ENCODE results near the gene LHCGR. TPM values are rescaled to one million over a fixed set of nuclear protein-coding genes. Genes with fewer than 3 reads are reported as not detected.

The LHCGR gene
- polyA plus RNA-seq, 1 of the 3 experiments (the other 2 are of a cell fraction): not detected

DNA sequence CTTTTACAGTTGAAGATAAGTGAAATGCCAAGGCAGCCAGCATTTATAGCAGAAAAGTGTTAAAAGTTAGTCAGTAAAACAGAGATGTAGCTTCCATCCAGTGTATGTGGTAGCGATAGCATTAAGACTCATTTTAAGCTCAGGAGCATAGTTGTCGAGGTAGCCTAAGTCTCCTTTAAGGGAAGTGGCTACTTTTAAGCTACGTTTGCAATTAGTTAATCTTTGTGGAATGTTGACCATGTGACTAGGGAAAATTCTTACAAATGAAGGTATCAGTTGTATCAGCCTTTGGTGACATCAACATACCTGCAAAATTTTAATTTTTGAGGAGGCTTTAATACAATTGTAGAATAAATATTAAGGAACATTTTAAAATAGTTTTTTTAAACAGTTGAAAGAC, 61.9 kb downstream of the LHCGR start:
- Histone ChIP-seq H3K36me3 (replicated peaks in 1 of 2; ENCODE audit: control insufficient read depth in 1 of 2, insufficient read depth in 2 of 2, low read length in 1 of 2) (no peaks in the 10 kb centered on the region), H3K79me2 (ENCODE audit: insufficient read depth) (no peaks in the 10 kb centered on the region), H3K27me3 (ENCODE audit: insufficient read depth) (no peaks in the 10 kb centered on the region), H3F3A (replicated peaks; ENCODE audit: insufficient read depth) (no peaks in the 10 kb centered on the region), H4K20me1 (ENCODE audit: insufficient read depth) (no peaks in the 10 kb centered on the region), H3K9ac (no peak overlapping the region), H2AFZ (ENCODE audit: low read depth) (no peak overlapping the region), H3K9me3 (no peaks in the 10 kb centered on the region), H3K4me3 (ENCODE audit: low read depth in 2 of 2, low read length in 1 of 2) (no peak overlapping the region), H3K9me2 (no peaks in the 10 kb centered on the region), H3K4me1 (ENCODE audit: control insufficient read depth in 1 of 2, insufficient read depth in 2 of 2, low read depth in 1 of 2, low read length in 1 of 2) (no peaks in the 10 kb centered on the region), H3K27ac (ENCODE audit: low read depth in 2 of 2, low read length in 1 of 2) (no peak overlapping the region), H3K4me2 (no peak overlapping the region)
- TF ChIP-seq, protein P1, sequence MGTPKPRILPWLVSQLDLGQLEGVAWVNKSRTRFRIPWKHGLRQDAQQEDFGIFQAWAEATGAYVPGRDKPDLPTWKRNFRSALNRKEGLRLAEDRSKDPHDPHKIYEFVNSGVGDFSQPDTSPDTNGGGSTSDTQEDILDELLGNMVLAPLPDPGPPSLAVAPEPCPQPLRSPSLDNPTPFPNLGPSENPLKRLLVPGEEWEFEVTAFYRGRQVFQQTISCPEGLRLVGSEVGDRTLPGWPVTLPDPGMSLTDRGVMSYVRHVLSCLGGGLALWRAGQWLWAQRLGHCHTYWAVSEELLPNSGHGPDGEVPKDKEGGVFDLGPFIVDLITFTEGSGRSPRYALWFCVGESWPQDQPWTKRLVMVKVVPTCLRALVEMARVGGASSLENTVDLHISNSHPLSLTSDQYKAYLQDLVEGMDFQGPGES (IDR thresholded peaks at IDR 0.05; ENCODE audit: low read depth, low read length): no peak
- TF ChIP-seq RXRA (IDR thresholded peaks at IDR 0.05; ENCODE audit: borderline replicate concordance, low read depth) (no peak), NRF1 (IDR thresholded peaks at IDR 0.05; ENCODE audit: low read depth, low read length) (no peak), NFIC (IDR thresholded peaks at IDR 0.05; ENCODE audit: borderline replicate concordance) (no peak), SMC3 (IDR thresholded peaks at IDR 0.05; ENCODE audit: low read depth, low read length) (no peak)
- TF ChIP-seq, protein P2, sequence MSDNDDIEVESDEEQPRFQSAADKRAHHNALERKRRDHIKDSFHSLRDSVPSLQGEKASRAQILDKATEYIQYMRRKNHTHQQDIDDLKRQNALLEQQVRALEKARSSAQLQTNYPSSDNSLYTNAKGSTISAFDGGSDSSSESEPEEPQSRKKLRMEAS (IDR thresholded peaks at IDR 0.05; ENCODE audit: low read depth): no peak
- POLR2A ChIA-PET: no interaction called here
- 52% methylated on average over 3 of the region's 3 CpGs for WGBS (ENCODE audit: low lambda C conversion rate)
- no peak for DNase-seq
- CTCF ChIA-PET: no interaction called here

DNA sequence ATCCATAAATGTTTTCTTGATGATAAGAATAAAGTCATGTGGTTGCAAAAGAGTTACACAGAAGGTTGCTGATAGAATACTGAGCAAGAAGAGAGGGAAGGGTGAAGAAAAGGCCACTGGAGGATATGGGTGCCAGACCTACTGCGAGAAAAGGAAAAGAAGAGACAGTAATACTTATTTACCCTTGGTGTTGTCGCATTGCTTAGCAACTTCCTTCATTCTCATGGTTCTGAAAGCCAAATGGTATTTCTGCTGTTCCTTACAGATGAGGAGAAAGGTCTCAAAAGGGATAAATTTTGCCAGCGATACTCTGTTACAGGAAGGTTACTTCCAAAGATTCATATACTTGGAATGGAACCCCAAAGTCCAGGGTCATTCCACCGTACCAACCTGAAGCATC, 62.5 kb downstream of the LHCGR start:
- Histone ChIP-seq H3K79me2 (ENCODE audit: insufficient read depth) (no peaks in the 10 kb centered on the region), H3K27me3 (ENCODE audit: insufficient read depth) (no peaks in the 10 kb centered on the region), H3K9me2 (no peaks in the 10 kb centered on the region), H3K4me2 (no peak overlapping the region), H3K36me3 (replicated peaks in 1 of 2; ENCODE audit: control insufficient read depth in 1 of 2, insufficient read depth in 2 of 2, low read length in 1 of 2) (no peaks in the 10 kb centered on the region), H2AFZ (ENCODE audit: low read depth) (no peak overlapping the region), H3K27ac (ENCODE audit: low read depth in 2 of 2, low read length in 1 of 2) (no peak overlapping the region), H3K4me1 (ENCODE audit: control insufficient read depth in 1 of 2, insufficient read depth in 2 of 2, low read depth in 1 of 2, low read length in 1 of 2) (no peaks in the 10 kb centered on the region), H3K9ac (no peak overlapping the region), H3K4me3 (ENCODE audit: low read depth in 2 of 2, low read length in 1 of 2) (no peak overlapping the region), H3F3A (replicated peaks; ENCODE audit: insufficient read depth) (no peaks in the 10 kb centered on the region), H4K20me1 (ENCODE audit: insufficient read depth) (no peaks in the 10 kb centered on the region), H3K9me3 (no peaks in the 10 kb centered on the region)
- no peak for DNase-seq
- ChIA-PET CTCF (no interaction called here), POLR2A (no interaction called here)
- TF ChIP-seq, protein P3, sequence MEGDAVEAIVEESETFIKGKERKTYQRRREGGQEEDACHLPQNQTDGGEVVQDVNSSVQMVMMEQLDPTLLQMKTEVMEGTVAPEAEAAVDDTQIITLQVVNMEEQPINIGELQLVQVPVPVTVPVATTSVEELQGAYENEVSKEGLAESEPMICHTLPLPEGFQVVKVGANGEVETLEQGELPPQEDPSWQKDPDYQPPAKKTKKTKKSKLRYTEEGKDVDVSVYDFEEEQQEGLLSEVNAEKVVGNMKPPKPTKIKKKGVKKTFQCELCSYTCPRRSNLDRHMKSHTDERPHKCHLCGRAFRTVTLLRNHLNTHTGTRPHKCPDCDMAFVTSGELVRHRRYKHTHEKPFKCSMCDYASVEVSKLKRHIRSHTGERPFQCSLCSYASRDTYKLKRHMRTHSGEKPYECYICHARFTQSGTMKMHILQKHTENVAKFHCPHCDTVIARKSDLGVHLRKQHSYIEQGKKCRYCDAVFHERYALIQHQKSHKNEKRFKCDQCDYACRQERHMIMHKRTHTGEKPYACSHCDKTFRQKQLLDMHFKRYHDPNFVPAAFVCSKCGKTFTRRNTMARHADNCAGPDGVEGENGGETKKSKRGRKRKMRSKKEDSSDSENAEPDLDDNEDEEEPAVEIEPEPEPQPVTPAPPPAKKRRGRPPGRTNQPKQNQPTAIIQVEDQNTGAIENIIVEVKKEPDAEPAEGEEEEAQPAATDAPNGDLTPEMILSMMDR (IDR thresholded peaks at IDR 0.05): no peak
- TF ChIP-seq FOXM1 (IDR thresholded peaks at IDR 0.05; ENCODE audit: low read depth): no peak
- no peak for TF ChIP-seq RCOR1 (IDR thresholded peaks at IDR 0.05; ENCODE audit: low read length)
- TF ChIP-seq, protein P4, sequence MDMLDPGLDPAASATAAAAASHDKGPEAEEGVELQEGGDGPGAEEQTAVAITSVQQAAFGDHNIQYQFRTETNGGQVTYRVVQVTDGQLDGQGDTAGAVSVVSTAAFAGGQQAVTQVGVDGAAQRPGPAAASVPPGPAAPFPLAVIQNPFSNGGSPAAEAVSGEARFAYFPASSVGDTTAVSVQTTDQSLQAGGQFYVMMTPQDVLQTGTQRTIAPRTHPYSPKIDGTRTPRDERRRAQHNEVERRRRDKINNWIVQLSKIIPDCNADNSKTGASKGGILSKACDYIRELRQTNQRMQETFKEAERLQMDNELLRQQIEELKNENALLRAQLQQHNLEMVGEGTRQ (IDR thresholded peaks at IDR 0.05; ENCODE audit: borderline replicate concordance, low read depth, low read length): no peak
- TF ChIP-seq FOXJ3 (CRISPR knock-in tag; IDR thresholded peaks at IDR 0.05): no peak
- TF ChIP-seq MEF2A (IDR thresholded peaks at IDR 0.05; ENCODE audit: borderline replicate concordance, low read depth): no peak
- no peak for TF ChIP-seq TCF12 (IDR thresholded peaks at IDR 0.05)
- 66% methylated on average over 4 of the region's 4 CpGs for WGBS (ENCODE audit: low lambda C conversion rate)
